Stimulated activated CD8-positive, alpha-beta memory T cell treated with anti-CD3 and anti-CD28 coated beads, Interleukin-7, amount 100 ng/mL, for 48 hours (primary cell): Measurements from ENCODE around the gene PGAP3.
"Not testable (repeated sequence)": the region's sequence is repeated elsewhere in the genome, so short reads cannot be mapped to it uniquely, and the experiment has no call there.

Experiments
- DNase-seq, 2 donors: peaks; one replicate each; pipeline ENCODE4 v3.0.0-alpha.2; 2020; ENCODE audit warnings: low read depth in 1 of 2; ENCODE audit errors: extremely low read depth in 1 of 2

The PGAP3 gene

DNA sequence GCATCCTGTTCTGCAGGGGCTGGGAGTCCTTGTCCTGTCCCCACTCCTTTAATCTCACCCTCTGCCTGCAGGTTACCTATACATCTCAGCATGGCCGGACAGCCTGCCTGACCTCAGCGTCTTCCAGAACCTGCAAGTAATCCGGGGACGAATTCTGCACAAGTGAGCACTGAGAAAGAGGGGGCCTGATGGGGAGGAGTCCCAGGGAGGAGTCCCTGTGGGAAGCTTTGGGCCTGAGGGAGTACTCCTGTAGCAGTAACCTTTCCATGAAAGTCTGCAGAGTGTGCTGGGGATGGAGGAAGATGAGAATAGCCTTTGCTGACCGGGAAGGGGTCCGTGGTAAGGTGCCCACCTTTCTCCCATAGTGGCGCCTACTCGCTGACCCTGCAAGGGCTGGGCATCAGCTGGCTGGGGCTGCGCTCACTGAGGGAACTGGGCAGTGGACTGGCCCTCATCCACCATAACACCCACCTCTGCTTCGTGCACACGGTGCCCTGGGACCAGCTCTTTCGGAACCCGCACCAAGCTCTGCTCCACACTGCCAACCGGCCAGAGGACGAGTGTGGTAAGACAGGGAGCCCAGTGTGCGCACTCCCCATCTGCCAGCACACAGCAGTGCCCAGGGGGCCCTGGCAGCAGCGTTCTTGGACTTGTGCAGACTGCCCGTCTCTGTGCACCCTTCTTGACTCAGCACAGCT lies 27.7 kb upstream of the PGAP3 start:
- DNase-seq = no peak

- DNase-seq = no peak
These were observed 26.4 kb upstream of the PGAP3 start for GRCh38 chr17:39714234-39714633.

DNA sequence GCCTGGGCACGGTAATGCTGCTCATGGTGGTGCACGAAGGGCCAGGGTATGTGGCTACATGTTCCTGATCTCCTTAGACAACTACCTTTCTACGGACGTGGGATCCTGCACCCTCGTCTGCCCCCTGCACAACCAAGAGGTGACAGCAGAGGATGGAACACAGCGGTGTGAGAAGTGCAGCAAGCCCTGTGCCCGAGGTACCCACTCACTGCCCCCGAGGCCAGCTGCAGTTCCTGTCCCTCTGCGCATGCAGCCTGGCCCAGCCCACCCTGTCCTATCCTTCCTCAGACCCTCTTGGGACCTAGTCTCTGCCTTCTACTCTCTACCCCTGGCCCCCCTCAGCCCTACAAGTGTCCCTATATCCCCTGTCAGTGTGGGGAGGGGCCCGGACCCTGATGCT lies 24.0 kb upstream of the PGAP3 start:
- DNase-seq = no peak

DNA sequence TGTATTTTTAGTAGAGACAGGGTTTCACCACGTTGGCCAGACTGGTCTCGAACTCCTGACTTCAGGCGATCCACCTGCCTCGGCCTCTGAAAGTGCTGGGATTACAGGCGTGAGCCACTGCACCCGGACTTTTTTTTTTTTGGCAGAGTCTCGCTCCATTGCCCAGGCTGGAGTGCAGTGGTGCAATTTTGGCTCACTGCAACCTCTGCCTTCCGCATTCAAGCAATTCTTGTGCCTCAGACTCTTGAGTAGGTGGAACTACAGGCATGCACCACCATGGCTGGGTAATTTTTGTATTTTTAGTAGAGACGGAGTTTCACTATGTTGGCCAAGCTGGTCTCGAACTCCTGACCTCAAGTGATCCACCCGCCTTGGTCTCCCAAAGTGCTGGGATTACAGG lies 23.2 kb upstream of the PGAP3 start:
- not testable (repeated sequence) for DNase-seq

GRCh38 chr17:39709998-39710964 lies 22.4 kb upstream of the PGAP3 start:
- DNase-seq = no peak

GRCh38 chr17:39709319-39709997 lies 21.6 kb upstream of the PGAP3 start:
- no peak for DNase-seq

DNA sequence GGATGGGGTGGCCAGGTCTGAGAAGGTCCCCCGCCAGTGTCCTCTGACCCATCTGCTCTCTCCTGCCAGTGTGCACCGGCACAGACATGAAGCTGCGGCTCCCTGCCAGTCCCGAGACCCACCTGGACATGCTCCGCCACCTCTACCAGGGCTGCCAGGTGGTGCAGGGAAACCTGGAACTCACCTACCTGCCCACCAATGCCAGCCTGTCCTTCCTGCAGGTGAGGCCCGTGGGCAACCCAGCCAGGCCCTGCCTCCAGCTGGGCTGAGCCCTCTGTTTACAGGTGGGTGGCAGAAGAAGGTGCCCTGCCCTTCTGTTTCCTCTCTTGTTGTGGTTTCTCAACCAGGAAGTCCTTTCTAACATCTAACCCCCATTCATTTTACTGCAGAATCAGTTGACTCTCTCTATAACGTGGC lies 19.1 kb upstream of the PGAP3 start:
- DNase-seq = no peak

DNA sequence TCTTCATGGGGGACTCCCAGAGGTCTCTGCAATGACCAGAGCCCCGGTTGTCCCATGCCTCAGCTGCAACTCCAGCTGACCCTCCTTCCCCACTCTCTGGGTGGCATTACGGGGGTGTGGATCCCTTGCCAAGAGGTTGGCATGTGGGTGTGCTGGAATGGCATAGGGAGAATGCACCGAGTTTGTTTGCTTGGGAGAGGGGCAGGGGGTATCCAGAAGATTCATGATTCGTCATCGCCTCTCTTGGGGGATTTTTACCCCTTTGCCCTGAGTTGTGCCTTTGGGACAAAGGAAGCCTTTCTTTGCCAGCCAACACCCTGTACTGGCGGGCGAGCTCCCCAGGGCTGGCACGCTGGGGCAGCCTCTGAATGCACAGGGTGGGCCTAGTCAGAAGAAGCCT lies 18.5 kb upstream of the PGAP3 start:
- DNase-seq = no peak

DNA sequence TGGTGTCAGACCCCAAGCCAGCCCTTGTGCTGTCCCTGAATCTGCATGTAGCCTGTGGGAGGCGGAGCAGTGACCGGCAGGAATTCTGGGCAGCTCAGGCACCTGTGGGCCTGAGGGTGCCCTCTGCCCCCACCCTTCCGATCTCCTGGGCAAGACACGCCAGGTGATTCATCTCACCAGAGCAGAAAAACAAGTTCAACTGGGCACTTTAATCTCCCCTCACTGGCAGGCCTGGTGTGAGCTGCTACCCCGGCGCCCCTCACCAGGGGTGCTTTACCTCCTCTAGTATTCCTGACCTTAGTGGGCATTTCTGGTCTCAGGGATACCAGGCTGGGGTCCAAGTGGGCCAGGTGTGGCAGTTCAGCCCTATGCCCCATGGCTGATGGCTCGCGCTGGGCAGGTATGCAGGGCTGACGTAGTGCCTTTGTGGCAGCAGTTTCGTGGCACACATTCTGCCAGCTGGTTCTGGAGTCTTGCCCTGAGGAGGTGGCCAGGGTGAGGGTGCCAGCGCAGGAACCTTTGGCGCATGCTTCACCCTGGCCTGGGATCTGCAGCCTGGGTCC lies 18.0 kb upstream of the PGAP3 start:
- no peak for DNase-seq

GRCh38 chr17:39704821-39705551 lies 17.1 kb upstream of the PGAP3 start:
- DNase-seq = no peak

DNA sequence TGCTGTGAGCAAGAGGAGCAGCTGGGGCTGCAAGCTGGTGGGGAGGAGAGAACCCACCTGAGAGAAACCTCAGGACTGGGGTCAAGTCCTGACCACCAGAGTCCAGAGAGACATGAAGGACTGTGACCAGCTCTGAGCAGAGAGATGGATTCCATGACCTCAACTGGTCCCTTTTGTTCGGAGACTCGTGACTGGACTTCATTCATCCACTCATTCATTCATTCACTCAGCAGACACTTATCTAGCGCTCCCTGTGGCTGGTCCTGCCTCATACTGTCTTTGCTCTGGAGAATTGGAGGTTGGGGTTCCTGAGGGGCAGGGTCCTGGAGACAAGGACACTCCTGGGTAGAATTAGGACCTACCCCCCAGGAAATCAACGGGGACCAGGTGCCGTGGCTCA lies 16.1 kb upstream of the PGAP3 start:
- no peak for DNase-seq

DNA sequence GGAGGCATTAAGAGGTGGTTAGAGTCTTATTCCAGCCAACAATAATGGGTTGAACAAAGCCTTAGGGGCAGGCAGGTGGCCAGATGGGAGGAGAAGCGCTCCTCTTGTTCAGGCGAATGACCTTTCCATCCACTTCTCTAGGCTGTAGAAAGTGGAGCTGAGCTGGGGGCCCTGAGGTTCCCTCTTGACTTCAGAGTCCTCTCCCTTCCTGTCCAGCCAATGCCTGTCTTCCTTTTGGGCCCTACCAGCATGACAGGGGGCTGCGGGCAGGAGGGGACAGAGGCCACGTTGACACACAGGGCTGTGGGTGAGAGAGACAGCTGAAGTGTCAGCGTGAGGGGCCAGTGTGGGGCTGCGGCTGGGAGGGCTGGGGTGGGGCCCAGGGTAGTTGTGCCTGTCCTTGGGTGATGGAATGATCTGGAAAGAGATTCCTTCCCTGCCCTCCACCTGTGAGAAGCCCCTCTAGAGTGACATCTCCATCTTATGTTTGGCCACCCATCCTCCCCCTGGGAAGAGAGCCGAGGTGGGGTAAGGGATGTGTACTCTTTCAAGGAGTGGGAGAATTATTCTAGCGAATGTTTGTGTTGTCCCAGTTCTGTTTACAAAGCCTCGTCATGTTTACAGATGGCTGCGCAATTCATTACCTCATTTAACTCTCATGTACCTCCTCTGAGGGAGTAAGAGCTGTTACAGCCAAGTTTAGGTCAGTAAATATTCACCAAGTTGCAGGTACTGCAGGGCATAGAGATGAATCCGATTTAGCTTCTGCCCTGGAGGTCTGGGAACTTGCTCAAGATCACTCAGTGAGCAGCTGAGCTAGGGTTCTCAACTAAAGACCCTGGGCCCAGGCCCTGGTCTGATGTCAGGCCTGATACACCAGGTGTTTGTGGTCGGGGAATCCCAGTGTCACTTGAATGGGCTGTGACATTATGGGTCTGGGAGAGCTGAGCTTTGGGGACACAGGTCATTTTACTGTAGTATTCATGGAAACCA lies 15.3 kb upstream of the PGAP3 start:
- no peak for DNase-seq

DNA sequence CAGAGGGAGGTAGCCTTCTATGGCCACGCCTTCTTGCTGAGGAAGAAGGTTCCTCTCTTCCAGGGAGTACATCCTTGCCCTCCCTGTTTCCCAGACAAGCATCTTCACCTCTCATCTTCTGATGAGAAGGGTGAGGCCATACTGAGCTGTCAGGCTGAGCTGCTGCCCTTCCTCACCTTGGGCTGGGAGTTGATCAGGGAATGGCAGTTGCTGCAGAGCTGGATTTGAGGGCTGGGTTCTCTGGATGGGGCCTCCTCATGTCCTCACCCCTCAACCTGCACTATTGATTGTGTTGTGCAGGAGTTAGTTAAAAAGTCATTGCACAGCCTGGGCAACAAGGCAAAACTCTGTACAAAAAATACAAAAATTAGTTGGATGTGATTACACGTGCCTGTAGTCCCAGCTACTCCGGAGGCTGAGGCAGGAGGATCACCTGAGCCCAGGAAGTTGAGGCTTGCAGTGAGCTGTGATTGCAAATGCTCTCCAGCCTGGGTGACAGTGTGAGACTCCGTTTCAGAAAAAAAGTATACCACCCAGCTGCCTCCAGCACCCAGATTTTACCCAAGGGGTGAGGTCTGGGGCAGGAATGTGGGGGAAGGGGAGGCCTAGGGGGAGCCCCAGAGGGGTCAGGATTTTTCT lies 14.0 kb upstream of the PGAP3 start:
- DNase-seq = no peak

DNA sequence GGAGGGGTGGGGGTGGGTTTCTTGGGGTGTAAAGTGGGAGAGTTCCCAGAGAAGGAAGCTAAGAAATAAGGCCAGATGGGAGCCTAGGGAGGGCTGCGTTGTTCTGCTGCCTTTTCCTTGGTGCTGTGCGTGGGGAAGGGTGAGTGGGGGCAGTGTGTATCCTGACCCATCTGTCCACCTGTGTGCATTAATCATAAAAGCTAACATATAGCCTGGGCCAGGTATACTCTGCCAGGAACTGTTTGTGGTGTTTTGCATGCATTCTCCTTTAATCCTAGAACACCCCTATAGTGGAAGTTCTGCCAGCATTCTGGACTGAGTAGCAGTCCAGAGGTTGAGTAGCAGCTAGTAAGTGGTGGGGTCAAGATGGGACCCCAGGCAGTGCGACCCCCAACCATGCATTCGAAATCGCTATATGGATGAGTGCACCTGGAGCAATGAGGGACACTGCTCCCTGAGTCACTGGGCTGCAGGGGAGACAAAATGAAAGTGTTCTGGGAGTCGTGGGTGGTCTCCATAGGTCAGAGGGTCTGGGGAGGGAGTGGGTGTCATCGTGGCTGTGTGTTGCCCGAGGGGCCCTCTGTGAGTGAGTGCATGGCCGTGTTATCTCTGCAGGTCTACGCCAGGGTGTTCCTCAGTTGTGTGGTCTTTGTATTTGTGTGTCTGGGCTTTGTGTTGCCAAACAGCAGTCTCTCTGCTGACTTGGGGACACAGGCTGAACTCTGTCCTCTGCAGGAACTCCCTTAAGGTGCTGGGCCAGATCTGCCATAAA lies 13.3 kb upstream of the PGAP3 start:
- DNase-seq = no peak

- DNase-seq = no peak
These were observed 12.5 kb upstream of the PGAP3 start for GRCh38 chr17:39700148-39700987.

DNA sequence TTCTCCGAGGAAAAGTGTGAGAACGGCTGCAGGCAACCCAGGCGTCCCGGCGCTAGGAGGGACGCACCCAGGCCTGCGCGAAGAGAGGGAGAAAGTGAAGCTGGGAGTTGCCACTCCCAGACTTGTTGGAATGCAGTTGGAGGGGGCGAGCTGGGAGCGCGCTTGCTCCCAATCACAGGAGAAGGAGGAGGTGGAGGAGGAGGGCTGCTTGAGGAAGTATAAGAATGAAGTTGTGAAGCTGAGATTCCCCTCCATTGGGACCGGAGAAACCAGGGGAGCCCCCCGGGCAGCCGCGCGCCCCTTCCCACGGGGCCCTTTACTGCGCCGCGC lies 11.9 kb upstream of the PGAP3 start, which contains the start of gene ERBB2:
Gene ERBB2, plus strand, starts transcription at position 247 of the 330 bp plus-strand sequence. CDS start 175 bp downstream, outside the sequence.
- no peak for DNase-seq

- not testable (repeated sequence) for DNase-seq
These were observed 11.4 kb upstream of the PGAP3 start for GRCh38 chr17:39699157-39699817.
